ENCODE results near the gene EOMES.

GRCh38 chr3:27667751-27668150, 54.4 kb downstream of the EOMES start:
- TF ChIP-seq POLR2A (IDR thresholded peaks at IDR 0.05; ENCODE audit: low read depth, low read length) (no peak), CTCF (conservative IDR thresholded peaks at IDR 0.05; ENCODE audit: low read depth, low read length) (no peak), MAZ (IDR thresholded peaks at IDR 0.05; ENCODE audit: borderline replicate concordance, low read depth, low read length) (no peak)
